ENCODE results near the gene ANKRD13D. TPM values are rescaled to one million over a fixed set of nuclear protein-coding genes. Genes with fewer than 3 reads are reported as not detected.

ANKRD13D gene
- total RNA-seq, 4 donors from 2014 or later = 18.6 to 78.2 (median 28.6) TPM

DNA sequence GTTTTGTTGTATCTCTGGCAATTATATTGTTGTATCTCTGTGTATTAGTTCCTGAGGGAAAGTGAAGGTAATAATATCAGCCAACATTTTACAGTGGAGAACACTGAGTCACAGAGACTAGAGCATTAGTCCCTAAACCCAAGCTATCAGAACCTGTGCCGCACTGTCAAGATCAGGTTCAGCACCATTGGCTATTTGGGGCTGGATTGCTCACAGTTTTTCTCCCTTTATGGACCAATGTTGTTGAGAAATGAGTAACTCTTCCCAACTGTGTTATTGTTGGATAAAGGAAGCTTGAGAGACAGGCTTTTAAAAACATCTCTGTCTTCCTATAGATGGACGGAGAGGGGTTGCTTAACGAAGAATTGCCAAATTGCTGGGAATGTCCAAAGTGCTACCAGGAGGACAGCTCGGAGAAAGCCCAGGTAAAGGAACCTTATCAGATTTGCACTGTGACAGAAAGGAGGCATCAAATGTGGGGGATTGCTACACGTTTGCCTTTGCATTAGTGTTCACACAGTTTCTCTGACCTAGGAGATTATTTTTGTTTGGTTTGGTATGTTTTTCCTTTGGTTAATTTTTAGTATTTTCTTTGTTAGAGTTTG lies 41.1 kb upstream of the ANKRD13D start:
- ATAC-seq (ENCODE audit: low FRiP score) = no peak
- no peak for DNase-seq (ENCODE audit: low spot score)
- TF ChIP-seq, protein P1, sequence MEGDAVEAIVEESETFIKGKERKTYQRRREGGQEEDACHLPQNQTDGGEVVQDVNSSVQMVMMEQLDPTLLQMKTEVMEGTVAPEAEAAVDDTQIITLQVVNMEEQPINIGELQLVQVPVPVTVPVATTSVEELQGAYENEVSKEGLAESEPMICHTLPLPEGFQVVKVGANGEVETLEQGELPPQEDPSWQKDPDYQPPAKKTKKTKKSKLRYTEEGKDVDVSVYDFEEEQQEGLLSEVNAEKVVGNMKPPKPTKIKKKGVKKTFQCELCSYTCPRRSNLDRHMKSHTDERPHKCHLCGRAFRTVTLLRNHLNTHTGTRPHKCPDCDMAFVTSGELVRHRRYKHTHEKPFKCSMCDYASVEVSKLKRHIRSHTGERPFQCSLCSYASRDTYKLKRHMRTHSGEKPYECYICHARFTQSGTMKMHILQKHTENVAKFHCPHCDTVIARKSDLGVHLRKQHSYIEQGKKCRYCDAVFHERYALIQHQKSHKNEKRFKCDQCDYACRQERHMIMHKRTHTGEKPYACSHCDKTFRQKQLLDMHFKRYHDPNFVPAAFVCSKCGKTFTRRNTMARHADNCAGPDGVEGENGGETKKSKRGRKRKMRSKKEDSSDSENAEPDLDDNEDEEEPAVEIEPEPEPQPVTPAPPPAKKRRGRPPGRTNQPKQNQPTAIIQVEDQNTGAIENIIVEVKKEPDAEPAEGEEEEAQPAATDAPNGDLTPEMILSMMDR (IDR thresholded peaks at IDR 0.05) = no peak

DNA sequence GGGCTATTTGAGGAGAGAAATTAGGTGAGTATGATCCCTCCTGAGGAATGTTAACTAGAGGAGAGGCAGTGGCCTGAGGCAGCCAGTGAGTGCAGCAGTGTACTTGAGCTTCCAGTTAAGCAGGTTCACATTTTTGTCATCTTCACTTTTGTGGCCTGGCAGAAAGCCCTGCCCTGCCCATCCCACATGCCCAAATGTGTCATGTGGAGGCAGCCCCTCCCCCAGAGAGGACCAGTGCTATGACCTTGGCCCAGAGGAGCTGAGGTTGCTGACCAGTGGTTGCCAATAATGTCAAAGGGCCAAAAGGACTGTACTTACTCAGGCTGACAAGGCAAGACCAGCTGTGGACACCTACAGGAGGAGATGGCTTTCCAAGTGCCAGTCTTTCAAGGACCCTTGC lies 40.5 kb upstream of the ANKRD13D start:
- ATAC-seq (ENCODE audit: low FRiP score) (no peak), DNase-seq (ENCODE audit: low spot score) (no peak)
- TF ChIP-seq, protein P1 (IDR thresholded peaks at IDR 0.05) = no peak

DNA sequence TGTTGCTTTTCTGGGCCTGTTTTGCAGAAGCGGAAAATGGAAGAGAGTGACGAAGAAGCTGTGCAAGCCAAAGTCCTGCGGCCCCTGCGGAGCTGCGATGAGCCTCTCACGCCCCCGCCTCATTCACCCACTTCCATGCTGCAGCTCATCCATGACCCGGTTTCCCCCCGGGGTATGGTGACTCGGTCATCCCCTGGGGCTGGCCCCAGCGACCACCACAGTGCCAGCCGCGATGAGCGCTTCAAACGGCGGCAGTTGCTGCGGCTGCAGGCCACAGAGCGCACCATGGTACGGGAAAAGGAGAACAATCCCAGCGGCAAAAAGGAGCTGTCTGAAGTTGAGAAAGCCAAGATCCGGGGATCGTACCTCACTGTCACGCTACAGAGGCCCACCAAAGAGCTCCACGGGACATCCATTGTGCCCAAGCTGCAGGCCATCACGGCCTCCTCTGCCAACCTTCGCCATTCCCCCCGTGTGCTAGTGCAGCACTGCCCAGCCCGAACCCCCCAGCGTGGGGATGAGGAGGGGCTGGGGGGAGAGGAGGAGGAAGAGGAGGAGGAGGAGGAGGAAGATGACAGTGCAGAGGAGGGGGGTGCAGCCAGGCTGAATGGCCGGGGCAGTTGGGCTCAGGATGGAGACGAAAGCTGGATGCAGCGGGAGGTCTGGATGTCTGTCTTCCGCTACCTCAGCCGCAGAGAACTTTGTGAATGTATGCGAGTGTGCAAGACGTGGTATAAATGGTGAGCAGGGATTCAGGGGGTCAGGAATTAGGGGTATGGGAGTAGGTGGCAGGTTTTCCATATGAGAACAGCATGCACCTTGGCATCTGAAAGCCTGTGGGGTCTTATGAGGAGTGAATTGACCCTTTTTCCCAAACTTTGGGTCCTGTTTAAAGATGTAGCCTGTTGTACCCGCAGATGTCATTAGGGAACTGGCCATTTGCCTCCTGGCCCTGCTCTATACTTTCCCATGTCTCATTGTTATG lies 38.8 kb upstream of the ANKRD13D start:
- ATAC-seq (ENCODE audit: low FRiP score) = no peak
- no peak for DNase-seq (ENCODE audit: low spot score)
- TF ChIP-seq, protein P1 (IDR thresholded peaks at IDR 0.05) = no peak

DNA sequence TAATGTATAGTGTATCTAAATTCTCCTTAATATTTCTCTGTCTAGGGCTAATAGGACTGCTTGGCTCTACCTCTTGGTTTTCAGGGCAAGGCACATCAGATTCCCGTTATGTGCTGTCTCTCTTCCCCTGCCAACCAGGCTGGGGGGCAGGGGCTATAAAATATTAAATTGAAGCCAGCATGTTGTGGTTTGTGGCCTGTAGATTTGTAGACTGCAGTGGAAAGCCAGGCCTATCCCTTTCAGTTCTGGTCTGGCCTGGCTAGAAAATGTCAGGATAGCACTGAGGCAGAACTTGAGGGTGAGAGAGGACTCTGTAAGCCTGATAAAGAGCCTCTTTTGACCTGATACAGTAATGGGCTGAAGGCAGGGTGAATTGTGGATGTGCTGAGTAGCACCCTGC lies 37.3 kb upstream of the ANKRD13D start:
- no peak for ATAC-seq (ENCODE audit: low FRiP score)
- DNase-seq (ENCODE audit: low spot score) = no peak
- TF ChIP-seq, protein P1 (IDR thresholded peaks at IDR 0.05) = no peak

DNA sequence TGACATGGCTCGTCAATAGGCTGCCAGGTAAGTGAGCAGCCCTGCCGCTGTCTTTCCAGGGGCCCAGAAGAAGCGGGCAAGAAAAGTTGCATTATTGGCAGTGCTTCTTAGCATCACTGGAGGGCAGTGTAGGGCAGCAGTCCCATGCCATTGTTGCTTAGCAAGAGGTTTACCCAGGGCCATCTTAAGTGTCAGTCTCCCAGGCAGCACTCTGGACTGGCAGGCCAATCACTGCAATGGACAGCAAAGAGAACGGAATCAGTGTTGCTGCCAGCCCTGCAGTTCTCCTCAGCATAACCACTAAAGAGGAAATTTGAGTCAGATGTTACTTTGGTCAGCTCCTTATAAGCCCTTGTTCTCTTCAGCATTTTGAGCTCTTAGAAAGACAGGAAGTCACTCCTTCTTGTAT lies 36.3 kb upstream of the ANKRD13D start:
- no peak for ATAC-seq (ENCODE audit: low FRiP score)
- no peak for DNase-seq (ENCODE audit: low spot score)
- TF ChIP-seq, protein P1 (IDR thresholded peaks at IDR 0.05) = no peak

DNA sequence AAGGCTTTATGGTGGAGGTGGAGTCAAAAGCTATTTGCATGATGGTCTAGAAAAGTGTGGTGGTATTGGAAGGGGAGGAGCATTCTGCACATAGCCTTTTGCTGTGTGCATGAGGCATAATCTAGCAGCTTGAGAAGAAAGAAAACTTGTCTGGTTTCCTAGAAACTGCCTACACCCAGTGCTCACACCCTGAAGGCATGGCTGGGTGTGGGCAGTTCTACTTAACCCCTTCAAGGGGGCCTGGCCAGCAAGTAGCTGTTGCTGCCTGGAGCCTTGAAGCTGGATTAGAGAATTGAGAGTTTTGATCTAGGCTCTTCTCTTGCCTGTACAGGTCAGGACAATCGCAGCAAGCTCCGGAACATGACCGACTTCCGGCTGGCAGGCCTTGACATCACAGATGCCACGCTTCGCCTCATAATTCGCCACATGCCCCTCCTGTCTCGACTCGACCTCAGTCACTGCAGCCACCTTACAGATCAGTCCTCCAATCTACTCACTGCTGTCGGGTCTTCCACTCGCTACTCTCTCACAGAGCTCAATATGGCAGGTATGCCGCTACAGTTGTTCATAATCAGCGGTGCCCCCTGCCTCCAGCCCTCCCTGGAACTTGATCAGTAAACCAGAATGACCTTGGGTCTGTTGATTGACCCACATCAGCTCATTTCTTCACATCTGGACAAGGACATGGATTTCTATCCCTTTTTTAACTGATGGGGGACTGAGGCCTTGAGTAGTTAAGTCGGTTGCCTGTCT lies 35.1 kb upstream of the ANKRD13D start:
- TF ChIP-seq, protein P1 (IDR thresholded peaks at IDR 0.05) = no peak
- ATAC-seq (ENCODE audit: low FRiP score) (no peak), DNase-seq (ENCODE audit: low spot score) (no peak)

Data from omental fat pad (tissue), 4 donors.